GM13977 (cell line): ENCODE measurements around the gene NOD1.
"Not testable (repeated sequence)": the region's sequence is repeated elsewhere in the genome, so short reads cannot be mapped to it uniquely, and the experiment has no call there.

Experiments
- DNase-seq: peaks from one replicate; pipeline ENCODE4 v3.0.0; 2012; ENCODE audit warnings: low spot score
- in situ Hi-C: fragments of 300-500 bp; cut with MboI; formaldehyde crosslinking; loops from one replicate; pipeline ENCODE4 v1.12.0; 2022; ENCODE audit warnings: low sequenced_read_pairs, low pct_unique_long_range_greater_than_20kb, mixed read lengths, inconsistent platforms; ENCODE audit not compliant: unreplicated experiment
- TF ChIP-seq, protein P1 (sequence below): IDR thresholded peaks from 2 replicates; pipeline ENCODE4 v1.5.1; 2012; ENCODE audit warnings: mild to moderate bottlenecking, control low read depth; ENCODE audit not compliant: insufficient read depth; ENCODE audit errors: extremely low read depth, missing control alignments

NOD1 gene

DNA sequence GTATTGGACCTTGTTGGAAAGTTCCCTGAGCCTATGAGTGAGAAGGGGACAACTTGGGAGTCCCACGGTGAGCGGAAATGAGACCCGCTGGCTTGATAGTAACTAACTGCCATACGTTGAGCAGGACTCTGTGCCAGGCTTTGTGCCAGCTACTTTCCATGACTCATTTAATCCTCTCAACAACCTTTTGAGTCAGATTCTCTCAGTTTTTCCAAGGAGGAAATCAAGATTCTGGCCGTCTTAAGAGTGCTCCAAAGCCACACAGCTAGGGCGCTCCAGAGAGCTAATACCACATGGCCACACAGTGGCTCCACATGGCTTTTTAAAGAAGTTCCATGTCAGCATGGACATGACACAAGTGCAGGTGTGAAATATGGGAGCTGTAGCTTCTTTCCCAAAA lies 55.7 kb downstream of the NOD1 start:
- in situ Hi-C loops, result no loop called here
- TF ChIP-seq, protein P1, sequence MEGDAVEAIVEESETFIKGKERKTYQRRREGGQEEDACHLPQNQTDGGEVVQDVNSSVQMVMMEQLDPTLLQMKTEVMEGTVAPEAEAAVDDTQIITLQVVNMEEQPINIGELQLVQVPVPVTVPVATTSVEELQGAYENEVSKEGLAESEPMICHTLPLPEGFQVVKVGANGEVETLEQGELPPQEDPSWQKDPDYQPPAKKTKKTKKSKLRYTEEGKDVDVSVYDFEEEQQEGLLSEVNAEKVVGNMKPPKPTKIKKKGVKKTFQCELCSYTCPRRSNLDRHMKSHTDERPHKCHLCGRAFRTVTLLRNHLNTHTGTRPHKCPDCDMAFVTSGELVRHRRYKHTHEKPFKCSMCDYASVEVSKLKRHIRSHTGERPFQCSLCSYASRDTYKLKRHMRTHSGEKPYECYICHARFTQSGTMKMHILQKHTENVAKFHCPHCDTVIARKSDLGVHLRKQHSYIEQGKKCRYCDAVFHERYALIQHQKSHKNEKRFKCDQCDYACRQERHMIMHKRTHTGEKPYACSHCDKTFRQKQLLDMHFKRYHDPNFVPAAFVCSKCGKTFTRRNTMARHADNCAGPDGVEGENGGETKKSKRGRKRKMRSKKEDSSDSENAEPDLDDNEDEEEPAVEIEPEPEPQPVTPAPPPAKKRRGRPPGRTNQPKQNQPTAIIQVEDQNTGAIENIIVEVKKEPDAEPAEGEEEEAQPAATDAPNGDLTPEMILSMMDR, result no peak
- DNase-seq, result no peak

DNA sequence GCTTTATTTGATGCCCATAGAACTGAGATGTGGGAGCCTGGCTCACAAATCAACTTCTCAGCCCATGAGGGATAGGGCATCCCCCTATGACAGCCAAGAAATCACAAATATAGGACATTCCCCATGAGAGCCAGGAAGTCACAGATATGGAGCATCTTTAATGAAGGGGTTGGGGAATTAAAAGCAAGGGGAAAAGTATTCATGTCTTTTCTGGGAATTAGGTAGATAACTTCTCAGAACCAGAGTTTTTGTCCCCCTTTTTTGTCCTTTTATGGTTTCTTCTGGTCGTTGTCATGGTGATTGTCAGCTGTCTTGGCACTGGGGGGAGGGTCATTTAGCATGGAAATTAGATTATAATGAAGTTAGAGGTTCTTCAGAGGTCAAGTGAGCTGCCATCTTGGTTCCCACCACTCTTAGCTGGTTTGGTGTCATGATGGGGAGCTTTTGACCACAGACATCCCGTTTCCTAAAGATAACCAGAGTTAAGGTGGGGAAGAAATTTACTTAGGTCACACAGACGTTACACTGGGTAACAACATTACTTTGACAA lies 56.9 kb downstream of the NOD1 start:
- in situ Hi-C loops, result no loop called here
- TF ChIP-seq, protein P1, result no peak
- no peak for DNase-seq

DNA sequence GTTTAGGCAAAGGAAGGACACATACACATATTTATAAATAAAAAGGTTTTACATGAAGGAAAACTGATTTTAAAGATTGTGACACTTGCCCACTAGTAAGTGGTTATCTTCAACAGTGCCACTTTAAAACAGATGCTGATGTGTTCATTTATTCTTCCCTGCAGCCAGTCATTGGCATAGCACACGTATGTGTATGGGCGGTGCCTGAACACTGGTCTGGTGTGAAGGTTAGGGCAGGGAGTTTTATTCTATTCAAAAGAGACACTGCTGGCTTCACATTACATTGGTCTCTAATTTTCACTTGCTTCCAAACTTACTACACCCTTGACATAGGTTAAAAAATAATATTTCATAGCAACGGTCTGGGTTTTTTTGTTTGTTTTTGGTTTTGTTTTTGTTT lies 57.9 kb downstream of the NOD1 start:
- TF ChIP-seq, protein P1, result no peak
- no peak for DNase-seq
- in situ Hi-C loops, result no loop called here

DNA sequence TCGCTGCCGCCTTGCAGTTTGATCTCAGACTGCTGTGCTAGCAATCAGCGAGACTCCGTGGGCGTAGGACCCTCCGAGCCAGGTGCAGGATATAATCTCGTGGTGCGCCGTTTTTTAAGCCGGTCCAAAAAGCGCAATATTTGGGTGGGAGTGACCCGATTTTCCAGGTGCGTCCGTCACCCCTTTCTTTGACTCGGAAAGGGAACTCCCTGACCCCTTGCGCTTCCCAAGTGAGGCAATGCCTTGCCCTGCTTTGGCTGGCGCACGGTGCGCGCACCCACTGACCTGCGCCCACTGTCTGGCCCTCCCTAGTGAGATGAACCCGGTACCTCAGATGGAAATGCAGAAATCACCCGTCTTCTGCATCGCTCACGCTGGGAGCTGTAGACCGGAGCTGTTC lies 58.5 kb downstream of the NOD1 start:
- DNase-seq, in situ Hi-C loops: not testable (repeated sequence)

DNA sequence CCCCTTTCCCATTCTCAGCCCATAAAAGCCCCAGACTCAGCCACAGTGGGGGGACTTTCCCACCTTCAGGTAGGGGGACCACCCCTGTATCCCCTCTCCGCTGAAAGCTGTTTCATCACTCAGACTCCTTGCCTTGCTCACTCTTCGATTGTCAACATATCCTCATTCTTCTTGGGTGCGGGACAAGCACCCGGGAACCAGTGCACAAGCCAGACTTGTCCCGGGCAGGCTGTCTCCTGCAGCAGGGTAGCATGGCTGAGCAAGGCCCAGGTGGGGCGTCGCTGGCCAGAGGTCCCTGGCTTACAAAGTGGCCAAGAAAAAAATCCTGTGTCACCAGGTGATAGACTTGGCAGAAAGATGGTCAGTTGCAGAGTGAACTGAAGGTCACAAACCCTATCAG lies 64.7 kb downstream of the NOD1 start:
- TF ChIP-seq, protein P1, result no peak
- no peak for DNase-seq
- in situ Hi-C loops, result no loop called here

DNA sequence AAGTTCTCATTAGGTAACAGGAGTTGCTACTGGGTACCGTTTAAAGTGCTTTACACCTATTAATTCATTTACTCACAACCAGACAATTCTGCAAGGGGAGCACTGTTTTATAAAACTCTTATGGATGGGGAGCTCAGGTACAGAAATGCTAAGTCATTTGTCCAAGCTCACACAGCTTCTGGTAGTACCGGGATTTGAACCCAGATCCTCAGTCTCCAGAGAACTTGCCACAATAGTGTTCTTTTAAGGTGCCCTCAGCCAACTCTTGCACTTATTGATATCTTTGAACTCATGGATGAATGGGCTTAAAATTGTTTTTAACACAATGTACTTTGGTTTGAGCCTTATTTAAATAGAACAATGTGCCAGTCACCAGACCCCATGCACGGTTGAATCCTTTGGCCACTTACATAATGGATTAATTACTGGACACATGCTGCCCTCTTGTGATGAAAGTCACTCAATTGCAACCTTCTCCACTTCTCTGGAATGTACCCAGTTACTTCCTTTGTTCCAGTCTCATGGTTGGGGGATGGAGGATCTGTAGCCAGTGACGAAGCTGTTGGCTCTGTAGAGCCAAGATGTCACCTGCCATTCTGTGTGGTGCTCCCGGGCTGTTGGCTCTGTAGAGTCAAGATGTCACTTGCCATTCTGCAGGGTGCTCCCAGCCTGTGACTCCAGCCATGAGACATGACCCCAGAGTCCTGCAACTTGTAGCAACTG lies 65.6 kb downstream of the NOD1 start:
- DNase-seq, result no peak
- TF ChIP-seq, protein P1, result peak; percentile 60
- in situ Hi-C loops, result no loop called here

DNA sequence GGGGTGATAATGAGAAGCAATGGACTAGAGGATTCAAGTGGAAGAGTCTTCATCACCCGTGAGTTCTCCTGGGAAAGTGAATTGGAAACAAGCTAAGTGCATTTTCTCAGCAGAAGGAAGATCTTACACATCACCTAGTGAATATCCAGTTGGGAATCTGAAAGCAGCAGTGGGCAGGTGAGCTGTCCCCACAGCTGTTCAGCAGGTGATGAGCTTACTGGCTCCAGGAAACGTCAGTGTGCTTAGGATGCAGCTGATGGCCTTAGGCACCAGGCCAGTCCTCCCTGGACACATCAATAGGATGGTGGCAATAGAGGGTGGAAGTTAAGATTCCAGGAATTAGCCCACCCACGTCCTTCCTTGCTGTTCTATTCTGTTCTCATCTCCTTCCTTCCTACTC lies 66.7 kb downstream of the NOD1 start:
- in situ Hi-C loops, result no loop called here

More for the DNA sequence above, 66.7 kb downstream of the NOD1 start:
- DNase-seq, result no peak
- TF ChIP-seq, protein P1, result no peak
